GM21825 (cell line): ENCODE data around the gene NDUFB10.
A peak's percentile ranks its signal among the peaks of the same experiment; 100 is the strongest.

Experiments used
- ATAC-seq: cut with Tn5 transposase; IDR thresholded peaks from one replicate; pipeline ENCODE4 v1.9.1; 2021; ENCODE audit warnings: mild to moderate bottlenecking, moderate library complexity; ENCODE audit not compliant: unreplicated experiment

NDUFB10 gene

GRCh38 chr16:1982013-1982433 lies 22.7 kb downstream of the NDUFB10 start:
- ATAC-seq = no peak

GRCh38 chr16:1982991-1983543 lies 23.7 kb downstream of the NDUFB10 start:
- ATAC-seq = no peak

GRCh38 chr16:1983544-1984346 lies 24.4 kb downstream of the NDUFB10 start, which contains the start of gene GFER:
Gene GFER (plus strand): TSS chr16:1984193. CDS start chr16:1984219, 26 bp downstream.
- ATAC-seq = peak; percentile 63

- ATAC-seq = no peak
These were observed 25.2 kb downstream of the NDUFB10 start for GRCh38 chr16:1984347-1985225.

GRCh38 chr16:1985466-1986150 lies 26.3 kb downstream of the NDUFB10 start:
- ATAC-seq = no peak

GRCh38 chr16:1987198-1987597 lies 27.9 kb downstream of the NDUFB10 start:
- ATAC-seq = no peak

- ATAC-seq = no peak
These were observed 30.1 kb downstream of the NDUFB10 start, which contains the start of gene SYNGR3 for GRCh38 chr16:1989209-1990100. Gene SYNGR3 (plus strand): TSS chr16:1989970. CDS start chr16:1990103, 133 bp downstream.

- ATAC-seq = no peak
These were observed 30.7 kb downstream of the NDUFB10 start for GRCh38 chr16:1990101-1990350.

GRCh38 chr16:1990351-1991134 lies 31.2 kb downstream of the NDUFB10 start:
- no peak for ATAC-seq

- peak; percentile 27 for ATAC-seq
These were observed 31.8 kb downstream of the NDUFB10 start for GRCh38 chr16:1991135-1991551.

- ATAC-seq = no peak
These were observed 32.2 kb downstream of the NDUFB10 start for GRCh38 chr16:1991588-1991947.

GRCh38 chr16:1991948-1992703 lies 32.8 kb downstream of the NDUFB10 start:
- ATAC-seq = peak; percentile 40

GRCh38 chr16:1992704-1993317 lies 33.5 kb downstream of the NDUFB10 start:
- ATAC-seq = no peak

GRCh38 chr16:1993731-1994131 lies 34.4 kb downstream of the NDUFB10 start:
- ATAC-seq = no peak

GRCh38 chr16:1997494-1998359 lies 38.4 kb downstream of the NDUFB10 start:
- ATAC-seq = no peak

- no peak for ATAC-seq
These were observed 39.1 kb downstream of the NDUFB10 start for GRCh38 chr16:1998360-1998835.
